Karpas-422 (cell line): ENCODE results near the gene OMP. TPM values are rescaled to one million over a fixed set of nuclear protein-coding genes. Genes with fewer than 3 reads are reported as not detected.

Experiments used
- DNase-seq: peaks from one replicate; pipeline ENCODE4 v3.0.0-alpha.2; 2015
- H2AFZ ChIP-seq: fragments of 200-600 bp; sonication (generic); 2 replicates; pipeline ENCODE4 v1.6.1; 2014; ENCODE audit warnings: antibody characterized with exemption, low read length, mixed read lengths
- H3K27ac ChIP-seq: fragments of 200-600 bp; sonication (generic); 2 replicates; pipeline ENCODE4 v1.5.1; 2014; ENCODE audit warnings: mild to moderate bottlenecking, low read length, moderate library complexity
- H3K27me3 ChIP-seq: fragments of 200-600 bp; sonication (generic); 2 replicates; pipeline ENCODE4 v1.6.1; 2014; ENCODE audit warnings: low read length, mixed read lengths
- H3K36me3 ChIP-seq: fragments of 200-600 bp; sonication (generic); 2 replicates; pipeline ENCODE4 v1.6.1; 2014; ENCODE audit warnings: low read length, mixed read lengths; ENCODE audit not compliant: insufficient read depth
- H3K4me1 ChIP-seq: fragments of 200-600 bp; sonication (generic); 2 replicates; pipeline ENCODE4 v1.6.1; 2014; ENCODE audit warnings: mild to moderate bottlenecking, low read length, mixed read lengths
- H3K4me2 ChIP-seq: fragments of 200-600 bp; sonication (generic); 2 replicates; pipeline ENCODE4 v1.6.1; 2014; ENCODE audit warnings: low read length, low read depth, mild to moderate bottlenecking; ENCODE audit not compliant: poor library complexity, severe bottlenecking
- H3K4me3 ChIP-seq: fragments of 200-600 bp; sonication (generic); 2 replicates; pipeline ENCODE4 v1.5.1; 2014; ENCODE audit warnings: mild to moderate bottlenecking, antibody characterized with exemption, low read length, mixed read lengths
- H3K79me2 ChIP-seq: fragments of 200-600 bp; sonication (generic); 2 replicates; pipeline ENCODE4 v1.6.1; 2014; ENCODE audit warnings: mild to moderate bottlenecking, low read length, mixed read lengths
- H3K9ac ChIP-seq: fragments of 200-600 bp; sonication (generic); 2 replicates; pipeline ENCODE4 v1.6.0; 2014; ENCODE audit warnings: low read length
- H3K9me2 ChIP-seq: fragments of 200-600 bp; sonication (generic), shearing (Covaris generic); replicated peaks from 2 replicates; pipeline ENCODE4 v1.6.0; 2014; ENCODE audit warnings: mild to moderate bottlenecking, low read length, moderate library complexity; ENCODE audit not compliant: insufficient read depth
- H3K9me3 ChIP-seq: fragments of 300-700, 200-600 bp; sonication (generic); 2 replicates; pipeline ENCODE4 v1.6.1; 2014; ENCODE audit warnings: low read length, mixed read lengths
- H4K20me1 ChIP-seq: fragments of 200-600 bp; sonication (generic); 2 replicates; pipeline ENCODE4 v1.6.1; 2014; ENCODE audit warnings: mild to moderate bottlenecking, antibody characterized with exemption, low read length, low read depth; ENCODE audit not compliant: insufficient read depth
- total RNA-seq: library from RNA; depleted of rRNA; stranded (reverse); fragments of >200 nt; shearing (Covaris generic); gene quantifications from 2 replicates; pipeline ENCODE4 v1.2.3, GENCODE V29; 2014; ENCODE audit warnings: low replicate concordance

The OMP gene
- total RNA-seq, 1 experiment from 2014 or later = not detected

DNA sequence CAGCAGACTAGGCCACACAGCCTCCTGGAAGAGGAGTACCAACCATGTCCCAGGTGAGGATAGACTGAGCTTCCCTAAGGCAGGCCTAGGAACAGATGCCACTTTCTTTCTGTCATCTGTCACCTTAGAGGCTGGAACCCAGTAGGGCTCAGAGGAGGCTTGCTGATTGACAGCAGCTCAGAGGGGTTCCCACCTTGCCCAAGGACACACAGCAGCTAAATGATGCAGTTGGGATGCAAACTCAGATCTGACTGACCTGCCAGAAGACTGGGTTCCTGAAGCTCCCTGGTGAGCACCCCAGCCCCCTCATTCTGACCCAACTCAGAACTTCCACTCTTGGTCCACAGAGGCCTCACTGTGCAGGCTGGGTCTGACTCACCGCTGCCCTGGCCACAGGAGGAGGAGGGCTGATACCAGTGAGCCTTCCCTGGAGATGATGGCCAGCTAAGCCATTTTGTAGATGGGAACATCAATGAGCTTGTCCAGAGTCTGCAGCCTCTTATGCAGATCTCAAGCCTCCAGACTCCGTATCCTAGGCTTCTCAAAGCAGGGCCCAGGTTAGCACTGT is 21.9 kb upstream of the OMP start:
- no peak for DNase-seq
- no peaks in the 10 kb centered on the region for H3K27me3 ChIP-seq
- no peak overlapping the region for H3K4me3 ChIP-seq
- H2AFZ ChIP-seq = no peak overlapping the region
- H4K20me1 ChIP-seq = no peaks in the 10 kb centered on the region
- H3K79me2 ChIP-seq = no peaks in the 10 kb centered on the region
- no peaks in the 10 kb centered on the region for H3K9me2 ChIP-seq
- peaks cover 10% of the 10 kb centered on the region for H3K4me1 ChIP-seq
- H3K36me3 ChIP-seq = no peaks in the 10 kb centered on the region
- no peaks in the 10 kb centered on the region for H3K9me3 ChIP-seq
- H3K27ac ChIP-seq = no peak overlapping the region
- no peak overlapping the region for H3K4me2 ChIP-seq
- H3K9ac ChIP-seq = no peak overlapping the region

DNA sequence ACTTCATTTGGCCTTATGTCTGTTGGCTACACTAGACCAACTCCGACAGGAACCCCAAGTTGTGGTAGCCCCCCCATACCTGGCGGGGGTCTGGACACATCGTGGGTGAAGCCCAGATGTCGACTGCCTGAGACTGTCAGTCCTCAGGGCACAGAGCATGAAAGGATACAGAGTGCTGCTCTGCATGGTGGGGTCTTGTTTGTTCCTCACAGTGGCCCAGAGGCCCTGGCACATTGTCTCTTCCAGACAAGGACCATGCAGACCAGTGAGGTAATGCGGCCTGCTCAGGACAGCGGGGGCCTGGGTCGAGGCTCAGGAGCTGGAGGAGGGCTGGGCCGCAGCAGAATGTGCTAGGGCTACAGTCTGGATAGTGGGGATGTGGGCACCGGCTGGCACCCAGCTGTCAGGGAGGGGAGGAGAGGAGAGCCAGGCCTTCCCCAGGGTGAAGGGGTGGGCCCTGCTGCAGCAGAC is 21.2 kb upstream of the OMP start:
- Histone ChIP-seq H3K36me3 (no peaks in the 10 kb centered on the region), H3K27me3 (no peaks in the 10 kb centered on the region), H3K4me1 (peaks cover 10% of the 10 kb centered on the region), H3K79me2 (no peaks in the 10 kb centered on the region), H4K20me1 (no peaks in the 10 kb centered on the region), H3K4me2 (no peak overlapping the region), H3K9ac (no peak overlapping the region), H3K4me3 (no peak overlapping the region), H2AFZ (no peak overlapping the region), H3K27ac (no peak overlapping the region), H3K9me2 (no peaks in the 10 kb centered on the region), H3K9me3 (no peaks in the 10 kb centered on the region)
- no peak for DNase-seq

DNA sequence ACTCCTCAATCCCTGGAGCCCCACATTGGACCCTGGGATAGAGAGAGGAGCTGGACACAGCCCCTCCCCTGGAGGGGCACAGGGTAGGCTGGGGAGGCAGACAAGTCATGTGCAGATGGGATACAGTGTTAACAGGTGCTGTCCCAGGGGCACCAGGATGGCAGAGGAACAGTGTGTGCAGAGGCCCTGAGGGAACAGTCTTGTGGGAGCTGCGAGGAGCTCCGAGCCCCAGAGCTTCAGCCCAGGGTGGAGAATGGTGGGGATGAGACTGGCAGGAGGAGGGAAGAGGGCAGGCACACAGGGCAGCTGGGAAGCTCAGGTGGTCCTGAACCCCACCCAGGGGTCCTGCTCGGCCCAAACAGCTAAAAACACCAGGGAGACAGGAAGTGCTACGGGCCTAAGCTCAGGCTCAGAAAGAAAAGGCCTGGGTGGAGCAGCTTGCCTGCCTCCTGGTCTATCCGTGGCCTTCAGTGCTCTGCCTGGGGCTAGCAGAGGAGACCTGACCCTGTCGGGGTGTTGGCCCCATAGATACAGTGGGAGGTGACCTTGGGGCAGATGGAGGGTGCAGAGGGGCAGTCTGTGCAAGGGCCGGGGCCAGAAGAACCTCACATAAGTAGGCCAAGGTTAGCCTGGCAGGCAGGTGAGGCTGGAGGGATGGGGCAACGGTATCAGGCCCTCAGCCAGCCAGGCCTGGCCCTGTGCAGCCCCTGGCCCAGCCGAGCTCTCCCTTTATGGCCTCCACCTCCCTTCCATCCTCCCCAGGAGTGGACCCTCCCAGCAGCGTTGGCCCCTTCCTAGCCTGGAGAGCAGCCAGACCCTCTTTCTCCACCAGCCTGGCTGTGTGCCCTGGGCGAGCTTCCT is 20.4 kb upstream of the OMP start:
- Histone ChIP-seq H3K4me3 (no peak overlapping the region), H3K9ac (no peak overlapping the region), H3K4me1 (peaks cover 10% of the 10 kb centered on the region), H3K79me2 (no peaks in the 10 kb centered on the region), H3K9me3 (no peaks in the 10 kb centered on the region), H4K20me1 (no peaks in the 10 kb centered on the region), H3K9me2 (no peaks in the 10 kb centered on the region), H2AFZ (no peak overlapping the region), H3K36me3 (no peaks in the 10 kb centered on the region), H3K27me3 (no peaks in the 10 kb centered on the region), H3K4me2 (no peak overlapping the region), H3K27ac (no peak overlapping the region)
- no peak for DNase-seq

DNA sequence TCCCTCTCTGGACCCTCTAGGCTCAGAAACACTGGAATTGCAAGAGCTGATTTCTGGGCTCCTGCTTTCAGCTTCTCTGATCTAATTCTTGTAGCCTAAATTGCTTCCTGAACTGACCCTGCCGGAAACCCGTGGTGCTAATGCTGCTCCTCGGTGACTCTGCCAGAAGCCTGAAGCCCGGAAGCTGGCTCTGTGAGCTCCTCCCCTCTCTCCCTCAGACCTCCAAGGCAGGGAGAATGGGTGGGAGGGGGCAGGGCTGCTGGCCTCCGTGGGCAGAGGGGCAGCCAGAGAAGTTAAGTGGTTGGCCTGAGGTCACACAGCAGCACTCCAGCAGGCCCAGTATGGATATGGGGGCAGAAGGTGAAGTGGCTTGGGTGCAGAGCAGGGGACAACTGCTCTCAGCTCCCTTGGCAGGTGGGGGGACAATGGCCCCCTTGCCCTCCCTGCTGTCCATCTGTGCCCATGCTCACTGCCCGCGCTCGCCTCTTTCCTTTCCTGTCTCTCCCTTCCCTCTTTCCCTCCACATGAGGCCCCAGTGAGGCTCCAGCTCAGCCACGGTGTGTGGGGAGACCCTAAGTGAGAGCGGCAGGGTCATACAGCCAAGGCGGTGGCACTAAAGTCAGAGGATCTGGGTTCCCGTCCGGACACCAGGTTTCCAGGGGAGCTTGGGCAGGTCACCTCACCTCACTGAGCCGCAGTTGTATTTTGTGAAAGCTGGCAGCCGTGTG is 19.6 kb upstream of the OMP start:
- no peaks in the 10 kb centered on the region for H4K20me1 ChIP-seq
- no peak overlapping the region for H3K4me3 ChIP-seq
- peaks cover 10% of the 10 kb centered on the region for H3K4me1 ChIP-seq
- no peak for DNase-seq
- H2AFZ ChIP-seq = no peak overlapping the region
- no peaks in the 10 kb centered on the region for H3K79me2 ChIP-seq
- no peak overlapping the region for H3K27ac ChIP-seq
- no peaks in the 10 kb centered on the region for H3K27me3 ChIP-seq
- H3K36me3 ChIP-seq = no peaks in the 10 kb centered on the region
- no peak overlapping the region for H3K4me2 ChIP-seq
- no peak overlapping the region for H3K9ac ChIP-seq
- no peaks in the 10 kb centered on the region for H3K9me2 ChIP-seq
- H3K9me3 ChIP-seq = no peaks in the 10 kb centered on the region

DNA sequence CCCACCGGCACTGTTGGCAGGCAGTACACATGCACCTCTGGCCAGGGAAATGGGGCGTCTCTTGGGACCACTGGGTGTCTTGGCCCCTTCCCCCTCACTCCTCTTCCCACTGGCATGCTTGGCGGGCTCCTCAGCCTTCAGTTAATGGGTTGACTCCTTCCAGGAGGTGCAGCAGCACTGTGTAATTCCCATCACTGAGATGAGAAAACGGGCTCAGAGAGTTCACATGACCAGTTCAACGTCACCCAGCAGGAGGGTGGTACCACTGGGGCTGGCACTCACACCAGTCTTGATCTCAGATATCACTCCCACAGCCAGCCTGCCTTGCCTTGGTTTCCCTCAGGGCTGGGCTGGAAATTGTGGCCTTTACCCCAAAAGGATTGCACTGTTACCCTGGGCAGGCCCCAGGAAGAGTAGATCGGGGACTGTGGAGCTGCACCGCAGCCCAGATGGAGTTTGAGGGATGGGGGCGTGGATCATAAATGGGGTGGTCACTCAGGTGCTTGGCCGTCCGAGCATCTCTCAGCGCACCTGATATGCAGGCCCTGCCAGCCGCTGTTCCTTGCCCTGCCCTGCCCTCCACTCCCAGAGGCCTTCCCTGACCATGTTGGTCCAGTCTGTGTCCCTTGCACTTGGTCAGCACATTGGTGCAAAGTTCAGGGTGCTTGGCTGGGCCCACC is 18.9 kb upstream of the OMP start:
- Histone ChIP-seq H3K9me2 (no peaks in the 10 kb centered on the region), H3K27ac (no peak overlapping the region), H3K4me3 (no peak overlapping the region), H3K4me1 (peaks cover 10% of the 10 kb centered on the region), H2AFZ (no peak overlapping the region), H3K79me2 (no peaks in the 10 kb centered on the region), H3K9ac (no peak overlapping the region), H3K4me2 (no peak overlapping the region), H3K27me3 (no peaks in the 10 kb centered on the region), H3K9me3 (no peaks in the 10 kb centered on the region), H3K36me3 (no peaks in the 10 kb centered on the region), H4K20me1 (no peaks in the 10 kb centered on the region)
- no peak for DNase-seq

DNA sequence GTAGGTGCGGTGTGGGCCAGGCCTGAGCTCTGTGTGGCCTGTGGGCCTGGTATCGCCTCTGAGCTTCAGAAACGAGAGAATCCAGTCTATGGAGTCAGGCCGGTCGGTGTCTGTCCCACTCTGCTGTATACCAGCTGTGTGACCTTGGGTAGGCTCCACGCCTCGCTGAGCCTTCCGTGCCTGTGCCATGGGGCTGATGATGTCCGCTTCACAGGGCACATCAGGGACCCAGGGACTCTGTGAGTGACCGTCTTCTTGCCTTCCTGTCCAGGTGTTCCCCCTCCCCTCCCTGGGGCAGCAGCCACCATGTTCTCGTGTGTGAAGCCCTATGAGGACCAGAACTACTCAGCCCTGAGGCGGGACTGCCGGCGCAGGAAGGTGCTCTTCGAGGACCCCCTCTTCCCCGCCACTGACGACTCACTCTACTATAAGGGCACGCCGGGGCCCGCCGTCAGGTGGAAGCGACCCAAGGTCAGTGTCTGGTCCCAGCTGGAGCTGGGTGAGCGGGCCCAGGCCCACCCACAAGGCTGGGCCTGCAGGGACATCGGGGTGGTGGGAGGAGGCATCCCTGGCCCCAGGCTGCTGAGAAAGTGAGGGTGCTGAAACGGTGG is 18.0 kb upstream of the OMP start:
- H3K79me2 ChIP-seq = no peaks in the 10 kb centered on the region
- no peaks in the 10 kb centered on the region for H3K27me3 ChIP-seq
- H3K36me3 ChIP-seq = no peaks in the 10 kb centered on the region
- H3K4me3 ChIP-seq = no peak overlapping the region
- H3K9me3 ChIP-seq = no peaks in the 10 kb centered on the region
- no peaks in the 10 kb centered on the region for H4K20me1 ChIP-seq
- no peak overlapping the region for H2AFZ ChIP-seq
- H3K9ac ChIP-seq = no peak overlapping the region
- DNase-seq = no peak
- no peak overlapping the region for H3K27ac ChIP-seq
- no peak overlapping the region for H3K4me2 ChIP-seq
- H3K9me2 ChIP-seq = no peaks in the 10 kb centered on the region
- peaks cover 9% of the 10 kb centered on the region for H3K4me1 ChIP-seq

DNA sequence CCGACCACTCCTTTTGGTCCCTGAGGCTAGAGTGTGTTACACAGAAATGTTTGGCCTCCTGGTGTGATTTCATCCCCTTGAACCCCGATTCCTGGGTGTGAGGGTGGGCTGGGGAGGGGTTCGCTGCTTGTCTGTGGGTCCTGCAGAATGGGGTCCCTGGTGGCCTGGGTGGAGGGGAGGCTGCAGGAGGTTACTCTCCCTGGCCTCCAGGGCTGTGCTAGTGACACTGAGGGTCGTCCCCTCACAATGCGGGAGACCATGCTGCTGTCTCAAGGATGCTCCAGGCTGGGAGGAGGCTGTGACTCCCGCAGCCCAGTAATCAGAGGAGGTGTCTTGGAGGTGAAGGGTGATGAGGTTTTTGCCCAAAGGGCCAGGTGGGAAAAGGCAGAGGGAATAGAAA is 17.0 kb upstream of the OMP start:
- Histone ChIP-seq H3K36me3 (no peaks in the 10 kb centered on the region), H3K4me2 (no peak overlapping the region), H3K9me3 (no peaks in the 10 kb centered on the region), H2AFZ (no peak overlapping the region), H3K27me3 (no peaks in the 10 kb centered on the region), H3K4me3 (no peak overlapping the region), H3K4me1 (no peaks in the 10 kb centered on the region), H3K9me2 (no peaks in the 10 kb centered on the region), H4K20me1 (no peaks in the 10 kb centered on the region), H3K27ac (no peak overlapping the region), H3K9ac (no peak overlapping the region), H3K79me2 (no peaks in the 10 kb centered on the region)
- no peak for DNase-seq
